H1 (cell line): ENCODE measurements around the gene MOB2.

Experiments used
- CTBP2 ChIP-seq: IDR thresholded peaks from 2 replicates; pipeline ENCODE4 v1.7.0; 2011; ENCODE audit warnings: borderline replicate concordance, mild to moderate bottlenecking, moderate library complexity, mixed read lengths, low read length; ENCODE audit not compliant: insufficient read depth, insufficient read length
- EZH2 ChIP-seq: fragments of 200-600 bp; sonication (generic); IDR thresholded peaks from 2 replicates; pipeline ENCODE4 v1.7.1; 2012; ENCODE audit warnings: low read depth, mild to moderate bottlenecking, moderate library complexity, low read length, inconsistent platforms; ENCODE audit not compliant: severe bottlenecking
- FOSL1 ChIP-seq: IDR thresholded peaks from 2 replicates; pipeline ENCODE4 v1.6.1; 2011; ENCODE audit warnings: mild to moderate bottlenecking, low read depth, low read length, moderate library complexity; ENCODE audit not compliant: insufficient read depth
- HDAC2 ChIP-seq, 2 experiments: fragments of 300-600 bp in 1 of 2; sonication (generic) in 1 of 2; IDR thresholded peaks; 2 replicates each; pipeline ENCODE4 v1.6.1; 2011 to 2012; ENCODE audit warnings: low read depth in 2 of 2, low read length in 2 of 2, mild to moderate bottlenecking in 2 of 2, moderate library complexity in 2 of 2, borderline replicate concordance in 1 of 2, inconsistent platforms in 1 of 2
- POLR2A ChIP-seq, 2 experiments: IDR thresholded peaks; 1 replicate in 1 of 2; 2 replicates in 1 of 2; pipeline ENCODE4 v1.6.1; 2011; ENCODE audit warnings: low read depth in 2 of 2, low read length in 2 of 2, mild to moderate bottlenecking in 2 of 2; ENCODE audit errors: control extremely low read depth in 1 of 2
- RFX5 ChIP-seq: IDR thresholded peaks from 2 replicates; pipeline ENCODE4 v1.6.1; 2011; ENCODE audit warnings: low read depth, low read length, improper control_type of control experiment, borderline replicate concordance
- SIN3A ChIP-seq, 2 experiments: IDR thresholded peaks in 1 of 2; conservative IDR thresholded peaks in 1 of 2; 2 replicates each; pipeline ENCODE4 v1.6.1; 2011 to 2012; ENCODE audit warnings: low read length in 2 of 2, improper control_type of control experiment in 1 of 2, low read depth in 1 of 2, mild to moderate bottlenecking in 1 of 2
- TCF12 ChIP-seq: IDR thresholded peaks from 2 replicates; pipeline ENCODE4 v1.6.1; 2011; ENCODE audit warnings: low read depth, mild to moderate bottlenecking, low read length
- TF ChIP-seq, protein P1 (sequence below), 3 experiments: IDR thresholded peaks; 1 replicate in 2 of 3; 2 replicates in 1 of 3; pipeline versions ENCODE4 v1.5.1 to v1.6.1; 2011; ENCODE audit warnings: low read length in 3 of 3, mild to moderate bottlenecking in 3 of 3, inconsistent platforms in 2 of 3, low read depth in 1 of 3, moderate library complexity in 1 of 3; ENCODE audit not compliant: insufficient read depth in 1 of 3; ENCODE audit errors: control extremely low read depth in 1 of 3

DNA sequence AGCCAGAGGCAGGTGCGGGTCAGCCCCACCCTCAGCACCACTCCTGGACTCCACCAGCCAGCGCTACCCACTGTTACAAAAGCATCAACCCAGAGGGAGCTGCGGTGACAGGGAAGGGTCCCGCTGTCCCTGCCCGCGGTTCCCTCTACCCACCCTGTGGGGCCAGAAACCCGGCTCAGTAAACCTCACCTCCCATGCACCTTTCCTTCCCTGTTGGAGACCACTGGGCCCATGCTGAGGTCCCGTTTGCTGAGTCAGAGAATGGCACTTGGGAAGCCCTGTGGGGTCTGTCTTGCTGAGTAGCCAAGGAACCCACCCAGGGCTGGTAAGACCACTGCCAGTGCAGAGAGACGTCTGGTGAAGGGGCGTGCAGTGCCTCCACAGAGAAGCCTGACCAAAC, 42.1 kb upstream of the MOB2 start:
- TF ChIP-seq CTBP2 = no peak
- TF ChIP-seq RFX5 = no peak
- TF ChIP-seq FOSL1 = no peak
- TF ChIP-seq EZH2 = no peak
- TF ChIP-seq, protein P1, sequence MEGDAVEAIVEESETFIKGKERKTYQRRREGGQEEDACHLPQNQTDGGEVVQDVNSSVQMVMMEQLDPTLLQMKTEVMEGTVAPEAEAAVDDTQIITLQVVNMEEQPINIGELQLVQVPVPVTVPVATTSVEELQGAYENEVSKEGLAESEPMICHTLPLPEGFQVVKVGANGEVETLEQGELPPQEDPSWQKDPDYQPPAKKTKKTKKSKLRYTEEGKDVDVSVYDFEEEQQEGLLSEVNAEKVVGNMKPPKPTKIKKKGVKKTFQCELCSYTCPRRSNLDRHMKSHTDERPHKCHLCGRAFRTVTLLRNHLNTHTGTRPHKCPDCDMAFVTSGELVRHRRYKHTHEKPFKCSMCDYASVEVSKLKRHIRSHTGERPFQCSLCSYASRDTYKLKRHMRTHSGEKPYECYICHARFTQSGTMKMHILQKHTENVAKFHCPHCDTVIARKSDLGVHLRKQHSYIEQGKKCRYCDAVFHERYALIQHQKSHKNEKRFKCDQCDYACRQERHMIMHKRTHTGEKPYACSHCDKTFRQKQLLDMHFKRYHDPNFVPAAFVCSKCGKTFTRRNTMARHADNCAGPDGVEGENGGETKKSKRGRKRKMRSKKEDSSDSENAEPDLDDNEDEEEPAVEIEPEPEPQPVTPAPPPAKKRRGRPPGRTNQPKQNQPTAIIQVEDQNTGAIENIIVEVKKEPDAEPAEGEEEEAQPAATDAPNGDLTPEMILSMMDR (IDR thresholded peaks at IDR 0.05; ENCODE audit: control extremely low read depth in 1 of 3, insufficient read depth in 1 of 3, low read depth in 1 of 3, low read length in 3 of 3) = no peak
- no peak for TF ChIP-seq POLR2A (IDR thresholded peaks at IDR 0.05; ENCODE audit: control extremely low read depth in 1 of 2, low read depth in 2 of 2, low read length in 2 of 2)
- TF ChIP-seq TCF12 = no peak
- TF ChIP-seq HDAC2 (IDR thresholded peaks at IDR 0.05; ENCODE audit: borderline replicate concordance in 1 of 2, low read depth in 2 of 2, low read length in 2 of 2) = no peak
- no peak for TF ChIP-seq SIN3A (conservative IDR thresholded peaks at IDR 0.05 in 1 of 2, IDR thresholded peaks at IDR 0.05 in 1 of 2; ENCODE audit: low read depth in 1 of 2, low read length in 2 of 2)
